CD1c-positive myeloid dendritic cell (primary cell): ENCODE data around the gene NRG3.
"Not testable (repeated sequence)": the region's sequence is repeated elsewhere in the genome, so short reads cannot be mapped to it uniquely, and the experiment has no call there.

ENCODE experiments used
- DNase-seq: peaks from one replicate; pipeline ENCODE4 v3.0.0-alpha.2; 2016; ENCODE audit errors: extremely low spot score

Gene NRG3

DNA sequence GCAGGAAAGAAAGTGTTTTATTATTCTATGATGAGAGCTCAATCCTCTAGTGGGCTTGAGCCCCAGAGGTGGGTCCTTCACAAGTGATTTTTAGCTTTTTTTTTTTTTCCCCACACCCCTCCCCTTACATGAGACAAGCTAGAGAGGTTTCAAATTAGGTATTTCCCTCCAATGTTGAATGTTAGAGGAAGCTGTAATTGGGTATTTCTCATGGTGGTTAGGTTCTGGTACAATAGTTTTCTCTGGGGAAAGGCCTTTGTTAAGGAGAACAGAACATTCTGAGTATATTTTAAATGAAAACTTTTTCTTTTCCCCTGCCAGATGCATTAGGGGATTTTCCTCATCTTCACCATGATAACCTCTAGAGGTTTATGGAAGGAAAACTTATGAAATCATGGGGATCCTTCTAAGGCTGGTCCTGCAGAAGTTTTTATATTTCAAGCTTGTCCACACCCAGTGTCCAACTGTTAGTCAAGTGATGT is 1039.7 kb downstream of the NRG3 start:
- DNase-seq: no peak

DNA sequence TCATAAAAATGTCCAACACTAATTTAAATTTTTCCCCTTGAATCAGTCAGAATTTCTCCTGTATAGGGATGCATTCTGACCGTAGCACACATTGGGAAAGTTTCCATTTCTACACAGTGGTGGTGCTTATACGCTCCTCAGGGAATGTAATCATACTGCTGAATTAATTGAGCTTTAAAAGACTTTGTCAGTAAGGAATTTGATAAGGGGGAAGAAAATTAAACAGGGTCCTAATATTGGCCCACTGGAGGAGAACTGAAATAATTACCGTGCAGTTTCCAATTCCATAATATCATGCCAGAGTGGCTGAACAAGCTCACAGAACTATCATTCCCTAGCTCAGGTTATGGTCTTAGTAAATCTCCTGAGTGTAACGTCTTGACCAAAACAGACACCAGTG is 1041.9 kb downstream of the NRG3 start:
- DNase-seq: no peak

DNA sequence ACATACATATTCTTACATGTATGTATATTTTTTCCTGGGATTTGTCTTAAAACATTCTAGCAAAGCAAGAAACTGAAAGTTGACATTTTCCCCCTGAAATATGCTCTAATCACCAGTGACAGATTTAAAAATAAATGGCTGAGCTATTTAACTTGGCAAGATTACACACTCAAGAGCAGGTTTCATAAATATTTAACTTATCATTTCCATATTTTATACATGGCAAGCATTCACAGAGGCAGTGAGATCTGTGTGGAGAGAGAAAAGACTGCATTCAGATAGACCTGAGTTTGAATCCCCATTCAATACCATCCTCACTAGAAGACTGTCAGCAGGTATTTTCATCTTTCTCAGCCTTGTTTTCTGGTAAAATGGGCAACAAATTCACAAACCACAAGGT is 1043.0 kb downstream of the NRG3 start:
- no peak for DNase-seq

DNA sequence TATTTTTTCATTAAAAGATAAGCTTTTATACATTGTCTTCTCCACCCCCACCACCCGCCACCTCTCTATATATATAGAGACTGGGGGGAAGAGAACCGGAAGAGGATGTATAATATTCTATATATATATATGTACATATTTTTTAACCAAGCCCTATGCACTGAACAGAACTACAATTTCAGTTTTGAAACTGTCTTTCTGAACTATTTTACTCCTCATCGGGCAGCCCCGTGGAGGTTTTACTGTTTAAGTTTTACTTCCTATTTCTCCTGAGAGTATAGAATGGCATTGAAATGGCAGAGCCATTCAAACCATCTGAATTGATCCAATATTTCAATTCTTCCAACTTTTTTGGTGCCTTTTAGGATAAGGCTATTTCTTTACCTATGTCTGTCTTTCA is 1047.1 kb downstream of the NRG3 start:
- DNase-seq: no peak

DNA sequence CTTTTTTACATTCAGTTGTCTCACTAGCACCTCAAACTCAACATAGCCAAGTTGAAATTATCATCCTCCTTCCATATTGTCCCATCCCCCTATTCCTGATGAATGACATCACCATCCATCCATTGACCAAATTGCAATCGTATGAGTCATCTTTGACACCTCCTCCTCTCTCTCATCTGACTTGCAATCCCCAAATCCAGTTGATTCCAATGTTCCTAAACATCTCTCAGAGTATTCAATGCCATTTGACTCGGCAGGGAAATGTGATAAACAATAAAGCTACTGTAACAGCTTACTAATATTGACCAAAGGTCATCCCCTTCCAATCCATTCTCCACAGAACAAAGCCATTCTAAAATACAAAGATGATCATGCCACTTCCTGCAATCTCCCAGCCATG is 1047.8 kb downstream of the NRG3 start:
- DNase-seq: no peak

DNA sequence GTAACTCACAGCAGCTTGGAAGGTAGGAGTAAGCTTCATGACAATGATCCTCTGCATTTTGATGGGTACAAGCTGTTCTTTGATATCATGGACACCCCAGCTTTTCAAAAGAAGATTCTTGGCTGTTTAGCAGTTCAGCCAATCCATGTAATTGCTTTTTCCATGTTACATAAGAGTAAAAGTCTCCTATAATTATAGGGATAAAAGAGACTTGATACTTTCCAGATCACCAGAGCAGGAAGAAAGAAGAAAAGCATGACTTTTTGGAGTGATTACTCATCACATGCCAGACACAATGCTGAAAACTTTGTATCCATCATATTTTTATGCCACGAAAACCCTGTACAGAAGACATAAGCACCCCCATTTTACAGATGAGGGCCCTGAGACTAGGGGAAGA is 1049.7 kb downstream of the NRG3 start:
- no peak for DNase-seq

DNA sequence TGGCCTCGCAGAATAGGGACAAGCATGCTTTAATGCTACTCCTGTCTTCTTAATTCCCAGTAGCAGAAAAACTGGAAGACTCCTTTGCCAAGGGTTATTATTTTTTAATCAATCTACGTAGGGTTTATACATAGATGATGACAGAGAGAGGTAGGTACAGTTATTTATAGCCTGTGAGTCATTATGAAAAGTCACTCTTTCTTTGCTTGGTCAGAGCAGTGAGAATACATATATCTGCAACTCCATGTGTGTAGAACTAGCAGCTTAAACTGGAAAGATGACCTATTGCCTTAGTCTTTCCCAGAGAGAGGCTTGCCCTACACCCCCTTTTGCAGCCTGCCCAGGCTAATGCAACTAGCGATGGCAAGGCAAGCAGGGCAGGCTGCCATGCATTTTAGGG is 1050.6 kb downstream of the NRG3 start:
- DNase-seq: no peak

DNA sequence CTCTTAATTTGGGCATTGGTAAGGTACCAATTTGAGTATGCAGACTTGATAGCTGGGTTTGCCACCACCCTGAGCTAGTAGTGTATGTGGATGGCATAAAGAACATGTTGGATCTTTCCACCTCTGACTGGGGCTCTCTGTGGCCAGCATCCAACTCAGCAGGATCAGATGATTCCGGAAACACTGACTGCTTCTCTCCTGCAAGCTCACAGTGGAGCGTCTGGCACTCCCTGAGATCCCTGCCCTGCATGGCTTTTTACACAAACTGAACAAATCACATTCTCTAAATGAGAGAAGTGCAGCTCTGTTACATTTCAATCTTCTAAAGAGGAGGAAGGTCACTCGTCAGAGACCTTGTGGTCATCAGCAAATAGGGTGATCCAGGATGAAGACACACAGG is 1057.5 kb downstream of the NRG3 start:
- no peak for DNase-seq

DNA sequence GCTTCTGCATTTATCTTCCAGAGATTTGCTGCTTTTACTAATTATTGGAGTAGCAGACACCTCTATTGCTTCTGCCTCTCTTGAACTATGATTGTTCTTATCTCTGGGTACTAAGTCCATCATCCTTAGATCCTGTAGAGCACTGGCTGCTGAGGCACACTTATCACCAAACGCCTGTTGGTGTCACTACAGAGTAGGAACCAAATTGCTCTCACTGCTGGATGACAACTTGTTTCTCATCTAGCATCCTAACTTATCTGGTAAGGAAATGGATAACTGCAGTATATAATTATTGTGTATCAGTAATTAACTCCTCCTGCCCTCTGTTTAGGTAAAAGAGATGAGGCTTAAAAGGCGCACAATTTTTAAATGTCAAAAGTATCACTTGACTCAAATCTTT is 1059.4 kb downstream of the NRG3 start:
- no peak for DNase-seq

DNA sequence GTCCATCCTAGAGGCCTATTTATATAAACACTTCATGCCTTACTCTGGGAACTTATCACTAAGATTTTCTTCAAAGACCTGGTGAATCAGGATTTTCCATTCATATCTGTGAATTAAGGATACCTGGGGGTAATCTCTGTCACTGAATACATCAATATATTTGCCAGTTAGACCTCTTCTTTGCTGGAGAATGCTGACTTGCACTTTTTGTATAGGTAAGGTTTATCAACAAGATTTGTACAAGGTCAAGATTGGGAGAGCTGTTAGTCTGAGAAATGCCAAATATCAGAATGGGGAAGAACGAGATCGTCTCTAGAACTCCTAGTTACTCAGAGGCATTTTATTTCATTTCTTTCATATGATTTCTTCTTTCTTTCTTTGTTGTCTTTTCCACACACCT is 1060.0 kb downstream of the NRG3 start:
- DNase-seq: no peak

DNA sequence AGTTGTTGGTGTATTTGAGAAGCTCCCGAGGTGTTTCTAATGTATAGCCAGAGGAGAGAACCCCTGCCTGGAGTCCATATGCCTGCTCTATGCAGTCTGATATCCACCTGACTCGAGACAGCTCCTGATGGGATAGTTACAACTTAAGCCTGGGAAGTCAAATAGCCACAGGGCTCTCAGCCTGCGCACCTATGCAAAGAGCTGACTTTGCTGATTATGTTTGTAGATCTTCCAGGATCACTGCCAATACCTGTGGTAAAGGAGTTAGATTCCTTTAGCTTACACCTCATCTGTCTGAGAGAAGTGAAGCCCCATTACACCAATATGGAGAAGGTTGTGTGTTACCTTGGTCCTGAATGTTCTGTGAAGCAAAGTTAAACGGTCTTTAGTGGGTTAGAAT is 1063.3 kb downstream of the NRG3 start:
- DNase-seq: no peak

DNA sequence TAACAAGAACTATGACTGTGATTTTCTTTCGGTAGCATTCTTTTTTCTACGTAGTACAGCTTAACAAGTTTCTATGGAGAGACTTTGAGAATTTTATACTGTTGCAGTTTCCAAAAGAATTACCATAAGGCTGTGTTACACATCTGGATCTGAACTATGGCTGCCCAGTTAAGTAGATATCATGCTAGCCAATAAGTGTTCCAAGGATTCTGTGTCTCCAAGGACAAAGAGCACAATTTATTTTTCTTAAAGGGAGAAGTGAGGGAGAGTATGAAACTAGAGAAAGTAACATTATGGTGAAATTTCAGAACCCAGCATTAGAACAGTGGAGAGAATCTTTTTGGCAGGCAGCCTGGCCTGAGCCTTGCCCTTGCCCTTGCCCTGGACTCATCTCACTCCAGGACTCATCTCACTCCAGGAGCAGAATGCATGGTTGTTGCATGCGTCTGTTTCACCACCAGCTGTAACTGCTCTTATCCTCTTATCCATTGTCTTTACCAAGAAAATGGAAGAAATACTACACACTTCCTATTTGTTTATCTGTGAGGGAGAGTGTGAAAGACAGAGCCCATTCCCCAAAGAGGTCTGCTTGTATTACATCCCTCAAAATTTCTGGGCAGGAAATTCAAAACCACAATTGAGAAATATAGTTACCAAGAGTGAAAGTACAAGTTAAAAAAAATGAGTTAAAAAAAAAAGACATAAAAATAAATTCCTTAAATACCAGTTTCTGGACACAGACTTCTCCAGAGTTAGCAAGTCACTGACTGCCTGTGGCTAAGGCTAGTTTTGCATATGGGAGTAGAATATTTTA is 1067.5 kb downstream of the NRG3 start:
- no peak for DNase-seq

DNA sequence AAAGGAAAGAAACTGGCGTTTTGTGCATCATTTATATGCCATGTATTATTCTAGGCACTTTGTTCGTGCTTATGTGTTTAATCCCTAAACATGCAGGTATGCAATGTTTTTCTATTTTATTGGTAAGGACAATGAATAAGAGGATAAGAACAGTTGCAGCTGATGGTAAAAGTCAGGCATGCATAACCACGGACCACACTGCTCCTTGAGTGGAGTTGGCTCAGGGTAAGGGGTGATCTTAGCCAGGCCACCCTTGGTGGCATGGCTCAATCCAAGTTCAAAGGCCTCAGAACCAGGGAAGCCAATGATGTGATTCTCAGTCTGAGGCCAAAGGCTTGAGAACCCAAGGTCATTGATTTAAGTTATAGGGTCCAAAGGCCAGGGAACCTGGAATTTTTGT is 1068.1 kb downstream of the NRG3 start:
- no peak for DNase-seq

DNA sequence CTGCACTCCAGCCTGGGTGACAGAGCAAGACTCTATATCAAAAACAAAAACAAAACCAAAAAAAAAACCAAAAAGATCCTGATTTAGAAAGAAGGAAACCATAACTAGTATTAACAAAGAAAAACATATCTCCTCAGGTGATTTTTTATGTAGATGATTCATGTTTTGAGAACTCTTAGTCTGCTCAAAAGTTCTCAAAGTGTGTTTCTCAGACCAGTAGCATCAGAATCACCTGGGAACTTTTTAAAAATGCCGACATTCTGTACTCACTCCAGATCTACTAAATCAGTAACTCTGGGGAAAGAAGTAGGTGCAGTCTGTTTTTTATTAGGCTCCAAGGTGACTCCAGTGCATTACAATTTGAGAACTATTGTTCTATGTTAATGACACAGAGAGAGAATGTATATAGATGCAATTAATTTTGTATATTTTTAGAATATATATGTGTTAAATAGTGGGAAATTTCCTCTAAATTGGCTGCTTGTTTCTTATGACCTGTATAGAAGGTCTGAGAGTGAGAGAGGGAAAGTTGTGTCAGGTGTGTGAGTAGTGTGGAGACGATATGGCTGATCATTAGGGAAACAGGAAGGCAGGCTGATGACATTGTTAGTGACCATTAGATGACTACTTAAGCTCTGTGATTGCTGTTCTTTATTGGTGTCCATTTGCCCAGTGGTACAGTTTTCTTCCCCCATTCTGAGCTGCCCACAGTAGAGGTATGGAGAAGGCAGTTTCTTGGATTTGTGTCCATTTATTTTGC is 1075.0 kb downstream of the NRG3 start:
- DNase-seq: no peak

DNA sequence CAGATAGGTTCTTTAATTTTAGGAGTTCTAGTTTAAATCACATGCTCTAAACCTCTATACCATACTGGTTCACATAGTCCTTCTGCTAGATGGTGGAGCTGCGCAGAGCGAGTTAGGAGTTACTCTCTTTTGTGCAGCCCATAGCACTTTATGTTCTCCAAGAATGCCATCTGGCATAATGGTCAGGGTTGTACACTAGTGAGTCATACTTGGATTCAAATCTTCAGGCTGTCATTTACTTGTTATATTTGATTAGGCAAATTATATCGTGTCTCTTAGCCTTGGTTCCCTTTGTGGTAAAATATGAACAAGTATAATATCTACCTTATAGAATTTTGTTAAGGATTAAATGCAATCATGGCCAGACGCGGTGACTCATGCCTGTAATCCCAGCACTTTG is 1078.3 kb downstream of the NRG3 start:
- no peak for DNase-seq

DNA sequence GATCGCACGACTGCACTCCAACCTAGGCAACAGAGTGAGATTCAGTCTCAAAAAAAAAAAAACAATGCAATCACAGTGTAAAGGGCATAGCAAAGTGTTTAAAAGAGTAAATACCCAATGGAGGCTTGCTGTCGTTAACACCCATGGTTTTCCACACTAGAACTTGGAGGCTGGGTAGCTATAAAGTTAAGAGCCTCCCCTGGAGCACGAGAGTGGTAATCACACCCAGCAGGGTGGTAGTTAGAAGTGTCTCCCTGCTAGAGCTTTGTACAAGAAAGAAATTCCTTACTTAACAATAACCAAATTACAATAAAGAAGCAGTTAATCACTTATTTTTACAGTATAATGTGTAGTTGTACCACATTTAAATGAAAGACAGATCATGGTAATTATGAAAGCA is 1078.9 kb downstream of the NRG3 start:
- DNase-seq: no peak

DNA sequence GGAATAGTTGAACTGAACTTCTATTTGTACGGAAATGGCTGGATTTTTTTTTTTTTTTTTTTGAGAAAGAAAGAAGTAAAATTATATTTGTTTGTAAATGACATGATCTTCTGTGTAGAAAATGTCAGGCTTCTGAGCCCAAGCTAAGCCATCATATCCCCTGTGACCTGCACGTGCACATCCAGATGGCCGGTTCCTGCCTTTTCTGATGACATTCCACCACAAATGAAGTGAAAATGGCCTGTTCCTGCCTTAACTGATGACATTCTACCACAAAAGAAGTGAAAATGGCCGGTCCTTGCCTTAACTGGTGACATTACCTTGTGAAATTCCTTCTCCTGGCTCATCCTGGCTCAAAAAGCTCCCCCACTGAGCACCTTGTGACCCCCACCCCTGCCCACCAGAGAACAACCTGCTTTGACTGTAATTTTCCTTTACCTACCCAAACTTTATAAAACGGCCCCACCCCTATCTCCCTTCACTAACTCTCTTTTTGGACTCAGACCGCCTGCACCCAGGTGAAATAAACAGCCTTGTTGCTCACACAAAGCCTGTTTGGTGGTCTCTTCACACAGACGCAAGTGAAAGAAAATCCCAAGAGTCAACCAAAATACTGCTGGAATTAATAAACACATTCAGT is 1085.5 kb downstream of the NRG3 start:
- DNase-seq: not testable (repeated sequence)

DNA sequence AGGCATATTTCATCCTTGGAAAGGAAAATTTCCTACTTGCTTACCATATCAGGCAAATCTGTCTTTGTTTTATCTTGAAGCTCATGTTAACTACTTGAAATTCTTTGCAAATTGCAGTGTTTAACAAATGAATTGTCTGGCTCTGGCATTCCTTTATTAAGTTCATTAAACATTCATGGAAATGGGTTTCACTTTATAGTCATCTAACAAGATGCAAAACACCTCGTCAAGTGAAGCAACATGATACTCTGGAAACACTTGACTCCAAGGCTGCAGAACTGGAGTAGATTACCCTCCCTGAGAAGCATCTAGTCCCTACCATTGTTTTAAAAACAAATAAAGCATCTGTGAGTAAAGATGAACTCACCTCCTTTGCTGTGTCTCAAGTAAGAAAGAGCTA is 1086.9 kb downstream of the NRG3 start:
- DNase-seq: no peak

DNA sequence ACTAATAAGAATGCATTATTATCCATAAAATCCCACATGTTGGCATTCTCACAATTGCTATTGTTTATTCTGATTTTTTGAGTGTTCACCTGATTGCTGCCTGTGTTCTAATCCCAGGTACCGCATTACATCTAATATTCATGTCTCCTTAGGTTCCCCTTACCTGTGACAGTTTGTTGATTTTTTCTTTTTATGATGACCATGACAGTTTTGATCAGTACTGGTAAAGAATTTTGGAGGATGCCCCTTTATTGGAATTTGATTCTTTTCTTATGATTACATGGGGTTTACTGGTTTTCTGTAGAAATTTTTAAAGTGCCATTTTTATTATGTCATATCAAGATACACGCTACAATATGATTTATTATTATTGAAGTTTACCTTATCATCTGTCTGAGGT is 1091.1 kb downstream of the NRG3 start:
- DNase-seq: no peak

DNA sequence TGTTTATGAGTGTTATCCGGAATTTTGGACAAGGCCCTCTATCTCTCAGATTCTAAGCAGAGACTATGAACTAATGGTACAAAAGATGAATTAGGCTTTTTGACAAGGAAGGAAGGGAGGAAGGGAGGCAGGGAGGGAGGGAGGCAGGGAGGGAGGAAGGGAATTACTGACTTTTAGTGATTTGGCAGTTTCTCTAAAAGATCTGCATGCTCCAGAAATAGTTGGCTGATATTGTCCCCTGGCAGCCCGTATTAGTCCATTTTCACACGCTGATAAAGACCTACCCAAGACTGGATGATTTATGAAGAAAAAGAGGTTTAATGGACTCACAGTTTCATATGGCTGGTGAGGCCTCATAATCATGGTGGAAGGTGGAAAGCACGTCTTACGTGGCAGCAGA is 1093.5 kb downstream of the NRG3 start:
- DNase-seq: no peak

DNA sequence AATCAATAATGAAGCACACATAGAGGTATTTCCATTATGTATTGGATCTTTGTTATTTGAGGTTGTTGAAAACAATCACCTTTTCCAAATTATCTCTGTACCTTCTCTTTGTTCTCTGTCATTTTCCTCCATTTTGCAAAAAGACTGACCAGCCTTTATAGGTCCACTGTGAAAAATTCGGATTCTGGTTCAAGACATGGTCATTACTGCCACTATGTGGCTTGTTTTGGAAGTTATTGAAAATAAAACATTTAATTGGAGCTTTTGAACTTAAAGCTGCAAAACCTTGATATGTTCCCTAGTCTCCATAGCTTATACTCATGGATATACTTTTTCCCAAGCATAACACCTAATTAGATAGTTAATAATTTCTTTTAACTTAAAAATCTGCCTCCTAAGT is 1094.4 kb downstream of the NRG3 start:
- DNase-seq: no peak

DNA sequence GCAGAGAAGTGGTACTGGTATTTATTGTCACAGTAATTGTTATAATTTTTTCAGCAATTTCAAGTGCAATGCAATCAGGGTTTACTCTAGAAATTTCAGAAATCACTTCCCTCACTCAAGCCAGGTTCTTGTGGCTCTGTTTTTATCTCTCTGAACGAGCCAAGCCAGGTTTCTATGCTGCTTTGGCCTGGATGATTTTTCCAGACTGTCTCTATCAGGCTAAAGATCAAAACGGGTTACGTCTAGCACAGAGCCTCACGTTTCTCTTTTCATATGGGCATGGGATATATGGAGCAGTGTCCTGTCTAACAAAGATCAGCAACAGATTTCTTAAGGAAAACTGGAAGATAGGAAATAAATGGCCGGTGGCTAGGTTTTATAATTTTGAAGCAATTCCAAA is 1105.3 kb downstream of the NRG3 start:
- DNase-seq: no peak
